Stimulated activated naive CD4-positive, alpha-beta T cell treated with Interleukin-2 at 50 U/mL for 16 hours (primary cell): Measurements from ENCODE around the gene C3orf49.

ENCODE experiments used
- DNase-seq: peaks from one replicate; lab custom pipeline; 2025; lab: John Stamatoyannopoulos, UW

C3orf49 gene

GRCh38 chr3:63886858-63887257 lies 67.8 kb downstream of the C3orf49 start:
- no peak for DNase-seq

GRCh38 chr3:63891518-63891917 lies 72.4 kb downstream of the C3orf49 start:
- DNase-seq = no peak

- no peak for DNase-seq
Measured at GRCh38 chr3:63892773-63893352, 73.8 kb downstream of the C3orf49 start.

- no peak for DNase-seq
Measured at GRCh38 chr3:63895422-63896189, 76.5 kb downstream of the C3orf49 start.

- DNase-seq = no peak
Measured at GRCh38 chr3:63896332-63897030, 77.4 kb downstream of the C3orf49 start.
